Germinal center (tissue), 1 donor: Measurements from ENCODE around the gene CKMT2.

ENCODE experiments used
- DNase-seq: peaks from one replicate; pipeline ENCODE4 v3.0.0; 2012; ENCODE audit warnings: mixed read lengths, low spot score

Gene CKMT2

GRCh38 chr5:81216152-81216551, 17.0 kb upstream of the CKMT2 start:
- DNase-seq, result no peak

- no peak for DNase-seq
Measured at GRCh38 chr5:81219389-81219788, 13.7 kb upstream of the CKMT2 start.

- DNase-seq, result no peak
Measured at GRCh38 chr5:81222285-81222684, 10.8 kb upstream of the CKMT2 start.

- no peak for DNase-seq
Measured at GRCh38 chr5:81225463-81225862, 7.7 kb upstream of the CKMT2 start.

GRCh38 chr5:81226286-81226685, 6.8 kb upstream of the CKMT2 start:
- DNase-seq, result no peak

GRCh38 chr5:81226949-81227348, 6.2 kb upstream of the CKMT2 start:
- no peak for DNase-seq

GRCh38 chr5:81228084-81228483, 5.0 kb upstream of the CKMT2 start:
- DNase-seq, result no peak

GRCh38 chr5:81230416-81230815, 2.7 kb upstream of the CKMT2 start:
- DNase-seq, result no peak

GRCh38 chr5:81232464-81233079, 550 bp upstream of the CKMT2 start:
- DNase-seq, result no peak

- no peak for DNase-seq
Measured at GRCh38 chr5:81234299-81234698, 1.2 kb downstream of the CKMT2 start.

GRCh38 chr5:81234801-81235200, 1.7 kb downstream of the CKMT2 start:
- DNase-seq, result no peak

GRCh38 chr5:81235287-81236072, 2.4 kb downstream of the CKMT2 start:
- DNase-seq, result no peak

GRCh38 chr5:81238460-81238859, 5.3 kb downstream of the CKMT2 start:
- no peak for DNase-seq

- DNase-seq, result no peak
Measured at GRCh38 chr5:81239613-81240012, 6.5 kb downstream of the CKMT2 start.

GRCh38 chr5:81241001-81241400, 7.9 kb downstream of the CKMT2 start:
- no peak for DNase-seq

- DNase-seq, result no peak
Measured at GRCh38 chr5:81241961-81242648, 9.0 kb downstream of the CKMT2 start.

- no peak for DNase-seq
Measured at GRCh38 chr5:81242906-81243436, 9.8 kb downstream of the CKMT2 start.

GRCh38 chr5:81244451-81244850, 11.3 kb downstream of the CKMT2 start:
- DNase-seq, result no peak

GRCh38 chr5:81245871-81246235, 12.7 kb downstream of the CKMT2 start:
- no peak for DNase-seq

- no peak for DNase-seq
Measured at GRCh38 chr5:81246697-81247096, 13.6 kb downstream of the CKMT2 start.

- no peak for DNase-seq
Measured at GRCh38 chr5:81247441-81247972, 14.4 kb downstream of the CKMT2 start.

GRCh38 chr5:81249240-81249639, 16.1 kb downstream of the CKMT2 start:
- DNase-seq, result no peak

GRCh38 chr5:81250004-81250403, 16.9 kb downstream of the CKMT2 start:
- no peak for DNase-seq
